ENCODE measurements around the gene DLG3. TPM values are rescaled to one million over a fixed set of nuclear protein-coding genes. Genes with fewer than 3 reads are reported as not detected.
"Not testable (repeated sequence)": the region's sequence is repeated elsewhere in the genome, so short reads cannot be mapped to it uniquely, and the experiment has no call there.

The DLG3 gene
- total RNA-seq, 1 experiment from 2014 or later: 14.5 TPM

- H3K9me2 ChIP-seq (replicated peaks; ENCODE audit: insufficient read depth, low read length): no peaks in the 10 kb centered on the region
- no peak overlapping the region for H3K27ac ChIP-seq (ENCODE audit: low read length)
- no peak for DNase-seq
- no peak overlapping the region for H3K4me3 ChIP-seq (ENCODE audit: low read length)
- no peak overlapping the region for H3K9ac ChIP-seq (ENCODE audit: low read length)
- H3K79me2 ChIP-seq (ENCODE audit: low read length): no peaks in the 10 kb centered on the region
- H3K9me3 ChIP-seq (ENCODE audit: low read length): no peaks in the 10 kb centered on the region
- no peaks in the 10 kb centered on the region for H3K4me1 ChIP-seq (ENCODE audit: low read length)
- H3K27me3 ChIP-seq (ENCODE audit: low read length): no peaks in the 10 kb centered on the region
- no peak overlapping the region for H2AFZ ChIP-seq (ENCODE audit: low read length)
- no peaks in the 10 kb centered on the region for H4K20me1 ChIP-seq (ENCODE audit: insufficient read depth, low read depth, low read length)
- H3K36me3 ChIP-seq (ENCODE audit: insufficient read depth, low read length): no peaks in the 10 kb centered on the region
- no peak overlapping the region for H3K4me2 ChIP-seq (ENCODE audit: low read depth, low read length, poor library complexity, severe bottlenecking)
Measured at GRCh38 chrX:70505451-70505841, 60.8 kb downstream of the DLG3 start.

DNA sequence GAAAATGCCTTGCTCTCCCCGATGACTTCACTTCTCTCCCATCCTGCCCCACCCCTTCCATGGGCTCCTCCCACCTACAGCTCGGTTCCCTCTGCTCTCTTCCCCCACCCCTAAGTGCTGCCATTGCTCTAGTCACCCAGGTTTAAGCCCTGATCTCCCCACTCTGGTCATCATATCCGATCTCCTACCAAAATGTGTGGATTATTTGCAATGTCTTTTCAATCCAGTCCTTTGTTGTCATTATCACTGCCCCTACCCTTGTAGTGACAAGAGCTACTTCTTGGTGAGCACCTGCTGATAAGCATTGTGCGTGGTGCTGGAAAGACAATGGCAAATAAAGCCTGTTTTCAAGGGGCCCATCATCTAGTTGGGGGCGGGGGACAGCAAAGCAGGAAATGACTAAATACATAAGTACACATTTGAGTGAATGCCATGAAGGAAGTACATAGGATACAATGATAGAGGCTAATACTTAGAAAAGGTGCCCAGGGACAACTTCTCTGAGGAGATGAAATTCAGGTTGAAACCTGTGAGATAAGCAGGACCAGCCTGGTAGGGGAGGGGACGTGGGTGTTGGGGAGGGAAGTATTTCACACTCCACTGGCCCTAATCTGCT is 63.8 kb downstream of the DLG3 start:
- Histone ChIP-seq H3K79me2 (ENCODE audit: low read length) (no peaks in the 10 kb centered on the region), H3K27ac (ENCODE audit: low read length) (no peak overlapping the region), H3K4me2 (ENCODE audit: low read depth, low read length, poor library complexity, severe bottlenecking) (no peak overlapping the region), H3K27me3 (ENCODE audit: low read length) (no peaks in the 10 kb centered on the region), H3K4me3 (ENCODE audit: low read length) (no peak overlapping the region), H3K9me3 (ENCODE audit: low read length) (no peaks in the 10 kb centered on the region), H3K9me2 (replicated peaks; ENCODE audit: insufficient read depth, low read length) (no peaks in the 10 kb centered on the region), H3K36me3 (ENCODE audit: insufficient read depth, low read length) (no peaks in the 10 kb centered on the region), H4K20me1 (ENCODE audit: insufficient read depth, low read depth, low read length) (no peaks in the 10 kb centered on the region), H2AFZ (ENCODE audit: low read length) (no peak overlapping the region), H3K4me1 (ENCODE audit: low read length) (no peaks in the 10 kb centered on the region), H3K9ac (ENCODE audit: low read length) (no peak overlapping the region)
- DNase-seq: no peak

DNA sequence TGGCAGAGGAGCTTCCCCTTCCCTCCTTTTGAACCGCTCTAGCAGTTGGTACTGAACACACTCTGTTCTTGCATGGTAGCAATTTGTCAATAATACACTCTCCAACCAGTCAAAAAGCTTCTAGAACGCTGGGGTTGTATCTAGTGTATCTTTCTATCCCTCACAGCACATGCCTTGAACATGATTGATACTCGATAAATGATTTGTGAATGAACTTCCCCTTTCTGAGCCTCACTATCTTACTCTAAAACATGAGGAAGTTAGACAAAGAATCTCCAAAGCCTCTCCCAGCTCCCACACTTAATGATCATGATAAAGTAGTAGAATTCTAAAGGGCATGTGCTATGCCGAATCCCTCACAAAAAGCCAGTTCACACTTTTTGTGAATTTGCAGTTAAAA is 64.4 kb downstream of the DLG3 start:
- H3K9ac ChIP-seq (ENCODE audit: low read length): no peak overlapping the region
- no peaks in the 10 kb centered on the region for H3K27me3 ChIP-seq (ENCODE audit: low read length)
- H3K9me3 ChIP-seq (ENCODE audit: low read length): no peaks in the 10 kb centered on the region
- no peak overlapping the region for H2AFZ ChIP-seq (ENCODE audit: low read length)
- no peaks in the 10 kb centered on the region for H3K79me2 ChIP-seq (ENCODE audit: low read length)
- no peaks in the 10 kb centered on the region for H3K4me1 ChIP-seq (ENCODE audit: low read length)
- H4K20me1 ChIP-seq (ENCODE audit: insufficient read depth, low read depth, low read length): no peaks in the 10 kb centered on the region
- H3K36me3 ChIP-seq (ENCODE audit: insufficient read depth, low read length): no peaks in the 10 kb centered on the region
- no peak for DNase-seq
- H3K9me2 ChIP-seq (replicated peaks; ENCODE audit: insufficient read depth, low read length): no peaks in the 10 kb centered on the region
- no peak overlapping the region for H3K4me3 ChIP-seq (ENCODE audit: low read length)
- no peak overlapping the region for H3K27ac ChIP-seq (ENCODE audit: low read length)
- no peak overlapping the region for H3K4me2 ChIP-seq (ENCODE audit: low read depth, low read length, poor library complexity, severe bottlenecking)

DNA sequence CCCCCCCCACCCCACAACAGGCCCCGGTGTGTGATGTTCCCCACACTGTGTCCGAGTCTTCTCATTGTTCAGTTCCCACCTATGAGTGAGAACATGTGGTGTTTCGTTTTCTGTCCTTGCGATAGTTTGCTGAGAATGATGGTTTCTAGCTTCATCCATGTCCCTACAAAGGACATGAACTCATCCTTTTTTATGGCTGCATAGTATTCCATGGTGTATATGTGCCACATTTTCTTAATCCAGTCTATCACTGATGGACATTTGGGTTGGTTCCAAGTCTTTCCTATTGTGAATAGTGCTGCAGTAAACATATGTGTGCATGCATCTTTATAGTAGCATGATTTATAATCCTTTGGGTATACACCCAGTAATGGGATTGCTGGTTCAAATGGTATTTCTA is 70.6 kb downstream of the DLG3 start:
- not testable (repeated sequence) for H3K4me2 ChIP-seq (ENCODE audit: low read depth, low read length, poor library complexity, severe bottlenecking); H3K9ac ChIP-seq (ENCODE audit: low read length); H3K9me3 ChIP-seq (ENCODE audit: low read length); H3K36me3 ChIP-seq (ENCODE audit: insufficient read depth, low read length); DNase-seq; H3K27ac ChIP-seq (ENCODE audit: low read length); H3K4me3 ChIP-seq (ENCODE audit: low read length); H4K20me1 ChIP-seq (ENCODE audit: insufficient read depth, low read depth, low read length); H3K9me2 ChIP-seq (replicated peaks; ENCODE audit: insufficient read depth, low read length); H3K27me3 ChIP-seq (ENCODE audit: low read length); H3K4me1 ChIP-seq (ENCODE audit: low read length); H2AFZ ChIP-seq (ENCODE audit: low read length); H3K79me2 ChIP-seq (ENCODE audit: low read length)

- H3K4me1 ChIP-seq (ENCODE audit: low read length); H3K9me2 ChIP-seq (replicated peaks; ENCODE audit: insufficient read depth, low read length); H3K27ac ChIP-seq (ENCODE audit: low read length); H3K4me2 ChIP-seq (ENCODE audit: low read depth, low read length, poor library complexity, severe bottlenecking); H4K20me1 ChIP-seq (ENCODE audit: insufficient read depth, low read depth, low read length); DNase-seq; H3K79me2 ChIP-seq (ENCODE audit: low read length); H3K36me3 ChIP-seq (ENCODE audit: insufficient read depth, low read length); H3K9ac ChIP-seq (ENCODE audit: low read length); H3K27me3 ChIP-seq (ENCODE audit: low read length); H3K9me3 ChIP-seq (ENCODE audit: low read length); H2AFZ ChIP-seq (ENCODE audit: low read length); H3K4me3 ChIP-seq (ENCODE audit: low read length): not testable (repeated sequence)
Measured at GRCh38 chrX:70515692-70516091, 71.1 kb downstream of the DLG3 start.

DNA sequence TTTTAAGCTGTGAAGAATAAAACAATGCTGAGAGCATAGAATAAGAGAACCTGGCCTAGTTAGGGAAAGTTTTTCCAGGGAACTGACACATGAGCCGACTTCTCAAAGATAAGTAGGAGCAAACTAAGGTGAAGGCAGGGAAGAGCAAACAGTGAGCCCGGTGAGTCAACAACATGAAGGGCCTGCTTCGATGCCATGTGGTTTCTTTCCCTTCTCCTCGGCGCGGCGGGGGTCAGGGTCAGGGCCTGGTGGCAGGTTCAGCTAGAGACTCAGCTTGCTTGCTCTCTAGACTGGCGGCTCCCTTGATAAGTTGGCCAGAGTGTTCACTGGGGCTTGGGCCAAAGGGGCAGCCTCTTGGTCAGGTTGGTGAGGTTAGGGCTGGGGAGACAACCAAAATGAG is 81.1 kb downstream of the DLG3 start:
- Histone ChIP-seq H3K9ac (ENCODE audit: low read length) (no peak overlapping the region), H3K9me3 (ENCODE audit: low read length) (no peaks in the 10 kb centered on the region), H3K9me2 (replicated peaks; ENCODE audit: insufficient read depth, low read length) (no peaks in the 10 kb centered on the region), H3K36me3 (ENCODE audit: insufficient read depth, low read length) (no peaks in the 10 kb centered on the region), H2AFZ (ENCODE audit: low read length) (no peak overlapping the region), H3K4me1 (ENCODE audit: low read length) (no peaks in the 10 kb centered on the region), H3K27me3 (ENCODE audit: low read length) (no peaks in the 10 kb centered on the region), H3K4me3 (ENCODE audit: low read length) (no peak overlapping the region), H3K79me2 (ENCODE audit: low read length) (no peaks in the 10 kb centered on the region), H3K27ac (ENCODE audit: low read length) (no peak overlapping the region), H4K20me1 (ENCODE audit: insufficient read depth, low read depth, low read length) (no peaks in the 10 kb centered on the region), H3K4me2 (ENCODE audit: low read depth, low read length, poor library complexity, severe bottlenecking) (no peak overlapping the region)
- no peak for DNase-seq

DNA sequence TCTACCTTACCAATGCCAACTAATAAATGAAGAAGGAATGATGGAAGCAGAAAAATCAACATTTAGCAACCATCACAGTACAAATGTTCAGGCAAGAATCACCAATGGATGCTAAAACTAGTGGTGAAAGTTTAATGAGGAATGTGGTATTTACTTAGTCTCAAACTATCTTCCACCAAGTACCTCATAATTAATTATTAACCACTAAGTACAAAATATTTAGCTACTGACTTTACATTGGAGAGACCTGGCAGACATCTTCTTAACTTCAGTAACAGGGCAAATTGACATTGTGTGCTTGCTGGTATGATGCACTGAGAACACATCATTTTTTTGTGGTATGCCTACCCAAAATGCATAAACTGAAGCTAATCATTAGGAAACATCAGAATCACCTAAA is 82.4 kb downstream of the DLG3 start:
- Histone ChIP-seq H3K27me3 (ENCODE audit: low read length) (no peaks in the 10 kb centered on the region), H3K36me3 (ENCODE audit: insufficient read depth, low read length) (no peaks in the 10 kb centered on the region), H2AFZ (ENCODE audit: low read length) (no peak overlapping the region), H3K4me2 (ENCODE audit: low read depth, low read length, poor library complexity, severe bottlenecking) (no peak overlapping the region), H3K9me2 (replicated peaks; ENCODE audit: insufficient read depth, low read length) (no peaks in the 10 kb centered on the region), H3K79me2 (ENCODE audit: low read length) (no peaks in the 10 kb centered on the region), H3K27ac (ENCODE audit: low read length) (no peak overlapping the region), H3K9me3 (ENCODE audit: low read length) (no peaks in the 10 kb centered on the region), H3K9ac (ENCODE audit: low read length) (no peak overlapping the region), H3K4me1 (ENCODE audit: low read length) (no peaks in the 10 kb centered on the region), H4K20me1 (ENCODE audit: insufficient read depth, low read depth, low read length) (no peaks in the 10 kb centered on the region), H3K4me3 (ENCODE audit: low read length) (no peak overlapping the region)
- no peak for DNase-seq

DNA sequence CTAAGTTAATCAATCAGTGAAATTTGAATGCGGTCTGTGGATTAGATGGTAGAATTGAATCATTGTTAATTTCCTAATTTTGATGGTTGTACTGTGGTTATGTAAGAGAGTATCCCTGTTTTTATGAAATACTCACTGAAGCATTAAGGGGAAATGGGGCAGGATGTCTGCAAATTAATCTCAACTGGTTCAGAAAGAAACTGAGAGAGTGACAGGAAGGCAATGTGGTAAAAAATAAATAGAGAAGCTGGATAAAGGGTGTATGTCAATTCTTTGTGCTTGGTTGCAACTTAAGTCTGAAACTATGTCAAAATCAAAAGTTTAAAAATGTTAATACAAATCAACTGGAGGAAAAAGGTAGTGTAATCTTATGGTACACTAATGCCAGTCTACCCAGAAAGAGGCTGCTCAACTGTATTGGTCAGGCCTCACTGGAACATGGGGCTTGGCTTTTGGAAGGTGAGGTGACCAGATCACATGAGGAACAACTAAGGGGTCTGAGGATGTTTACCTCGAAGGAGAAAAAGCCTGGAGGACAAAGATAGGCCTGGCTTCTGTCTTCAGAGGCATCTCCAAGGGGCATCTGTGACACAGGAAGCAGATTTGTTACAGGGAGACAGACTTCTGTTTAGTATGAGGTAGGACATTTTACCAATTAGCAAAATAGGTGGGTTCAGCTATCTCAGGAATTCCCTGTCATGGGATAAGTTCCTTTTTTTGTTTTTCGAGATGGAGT is 83.1 kb downstream of the DLG3 start:
- Histone ChIP-seq H3K4me1 (ENCODE audit: low read length) (no peaks in the 10 kb centered on the region), H3K9me2 (replicated peaks; ENCODE audit: insufficient read depth, low read length) (no peaks in the 10 kb centered on the region), H3K9me3 (ENCODE audit: low read length) (no peaks in the 10 kb centered on the region), H3K4me2 (ENCODE audit: low read depth, low read length, poor library complexity, severe bottlenecking) (no peak overlapping the region), H4K20me1 (ENCODE audit: insufficient read depth, low read depth, low read length) (no peaks in the 10 kb centered on the region), H3K79me2 (ENCODE audit: low read length) (no peaks in the 10 kb centered on the region), H3K27ac (ENCODE audit: low read length) (no peak overlapping the region), H3K27me3 (ENCODE audit: low read length) (no peaks in the 10 kb centered on the region), H3K4me3 (ENCODE audit: low read length) (no peak overlapping the region), H3K36me3 (ENCODE audit: insufficient read depth, low read length) (no peaks in the 10 kb centered on the region), H3K9ac (ENCODE audit: low read length) (no peak overlapping the region), H2AFZ (ENCODE audit: low read length) (no peak overlapping the region)
- DNase-seq: no peak

Measured in Karpas-422 (cell line).